ENCODE data around the gene LETM1. TPM values are rescaled to one million over a fixed set of nuclear protein-coding genes. Genes with fewer than 3 reads are reported as not detected.

LETM1 gene
- total RNA-seq, 1 experiment from 2014 or later = 102 TPM

DNA sequence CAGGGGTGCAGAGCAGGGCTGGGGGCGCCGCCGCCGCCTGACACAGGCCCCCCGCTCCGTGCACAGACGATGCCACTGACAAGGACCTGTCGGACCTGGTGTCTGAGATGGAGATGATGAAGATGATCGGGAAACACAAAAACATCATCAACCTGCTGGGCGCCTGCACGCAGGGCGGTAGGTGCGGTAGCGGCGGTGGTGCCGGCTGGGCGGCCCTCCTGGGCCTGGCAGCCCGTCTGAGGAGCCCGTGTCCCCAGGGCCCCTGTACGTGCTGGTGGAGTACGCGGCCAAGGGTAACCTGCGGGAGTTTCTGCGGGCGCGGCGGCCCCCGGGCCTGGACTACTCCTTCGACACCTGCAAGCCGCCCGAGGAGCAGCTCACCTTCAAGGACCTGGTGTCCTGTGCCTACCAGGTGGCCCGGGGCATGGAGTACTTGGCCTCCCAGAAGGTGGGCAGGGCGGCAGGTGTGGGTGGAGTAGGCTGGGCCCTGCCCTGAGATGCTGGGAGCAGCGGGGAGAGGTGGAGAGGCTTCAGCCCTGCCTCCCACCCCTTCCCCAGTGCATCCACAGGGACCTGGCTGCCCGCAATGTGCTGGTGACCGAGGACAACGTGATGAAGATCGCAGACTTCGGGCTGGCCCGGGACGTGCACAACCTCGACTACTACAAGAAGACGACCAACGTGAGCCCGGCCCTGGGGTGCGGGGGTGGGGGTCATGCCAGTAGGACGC is 50.3 kb downstream of the LETM1 start:
- POLR2A ChIA-PET (ENCODE audit: low non-redundant PET) = no interaction called here
- no peak for DNase-seq (ENCODE audit: low spot score)
- Histone ChIP-seq H3K4me1 (ENCODE audit: insufficient read depth, low read length, poor library complexity, severe bottlenecking) (no peaks in the 10 kb centered on the region), H3K9me3 (ENCODE audit: low read depth, low read length, poor library complexity, severe bottlenecking) (no peaks in the 10 kb centered on the region), H3K27ac (ENCODE audit: low read depth, low read length, poor library complexity, severe bottlenecking) (no peak overlapping the region), H3K4me3 (ENCODE audit: low read depth, low read length, poor library complexity, severe bottlenecking) (no peak overlapping the region), H3K27me3 (replicated peaks; ENCODE audit: insufficient read depth, low read depth, low read length, poor library complexity) (no peaks in the 10 kb centered on the region), H3K36me3 (ENCODE audit: insufficient read depth, low read length, poor library complexity, severe bottlenecking) (no peaks in the 10 kb centered on the region)
- CTCF ChIA-PET = interaction anchor here (1.9 kb wide), 1 partner anchor 58 kb away, joined by 4 read pairs; no protein-coding TSS in a partner anchor
- TF ChIP-seq, protein P1, sequence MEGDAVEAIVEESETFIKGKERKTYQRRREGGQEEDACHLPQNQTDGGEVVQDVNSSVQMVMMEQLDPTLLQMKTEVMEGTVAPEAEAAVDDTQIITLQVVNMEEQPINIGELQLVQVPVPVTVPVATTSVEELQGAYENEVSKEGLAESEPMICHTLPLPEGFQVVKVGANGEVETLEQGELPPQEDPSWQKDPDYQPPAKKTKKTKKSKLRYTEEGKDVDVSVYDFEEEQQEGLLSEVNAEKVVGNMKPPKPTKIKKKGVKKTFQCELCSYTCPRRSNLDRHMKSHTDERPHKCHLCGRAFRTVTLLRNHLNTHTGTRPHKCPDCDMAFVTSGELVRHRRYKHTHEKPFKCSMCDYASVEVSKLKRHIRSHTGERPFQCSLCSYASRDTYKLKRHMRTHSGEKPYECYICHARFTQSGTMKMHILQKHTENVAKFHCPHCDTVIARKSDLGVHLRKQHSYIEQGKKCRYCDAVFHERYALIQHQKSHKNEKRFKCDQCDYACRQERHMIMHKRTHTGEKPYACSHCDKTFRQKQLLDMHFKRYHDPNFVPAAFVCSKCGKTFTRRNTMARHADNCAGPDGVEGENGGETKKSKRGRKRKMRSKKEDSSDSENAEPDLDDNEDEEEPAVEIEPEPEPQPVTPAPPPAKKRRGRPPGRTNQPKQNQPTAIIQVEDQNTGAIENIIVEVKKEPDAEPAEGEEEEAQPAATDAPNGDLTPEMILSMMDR (conservative IDR thresholded peaks at IDR 0.05; ENCODE audit: low read depth, low read length) = no peak
- no peak for TF ChIP-seq EZH2 (IDR thresholded peaks at IDR 0.05; ENCODE audit: borderline replicate concordance, low read depth, low read length, poor library complexity, severe bottlenecking)
- BruUV-seq (replicated peaks) = no TSS peak
- intact Hi-C loops (cut with micrococcal nuclease; ENCODE audit: unreplicated experiment) = no loop called here

- no peaks in the 10 kb centered on the region for H3K9me3 ChIP-seq (ENCODE audit: low read depth, low read length, poor library complexity, severe bottlenecking)
Measured at GRCh38 chr4:1804638-1805492, 51.1 kb downstream of the LETM1 start.

More at GRCh38 chr4:1804638-1805492, 51.1 kb downstream of the LETM1 start:
- no peaks in the 10 kb centered on the region for H3K27me3 ChIP-seq (replicated peaks; ENCODE audit: insufficient read depth, low read depth, low read length, poor library complexity)
- H3K4me1 ChIP-seq (ENCODE audit: insufficient read depth, low read length, poor library complexity, severe bottlenecking) = no peaks in the 10 kb centered on the region
- intact Hi-C loops (cut with micrococcal nuclease; ENCODE audit: unreplicated experiment) = no loop called here
- no peak for TF ChIP-seq EZH2 (IDR thresholded peaks at IDR 0.05; ENCODE audit: borderline replicate concordance, low read depth, low read length, poor library complexity, severe bottlenecking)
- TF ChIP-seq, protein P1 (conservative IDR thresholded peaks at IDR 0.05; ENCODE audit: low read depth, low read length) = no peak
- H3K36me3 ChIP-seq (ENCODE audit: insufficient read depth, low read length, poor library complexity, severe bottlenecking) = no peaks in the 10 kb centered on the region
- ChIA-PET CTCF (interaction anchor here (0.6 to 1.9 kb wide), 2 partner anchors 55 to 57 kb away, joined by 4 read pairs; no protein-coding TSS in a partner anchor), POLR2A (ENCODE audit: low non-redundant PET) (no interaction called here)
- H3K27ac ChIP-seq (ENCODE audit: low read depth, low read length, poor library complexity, severe bottlenecking) = no peak overlapping the region
- no peak overlapping the region for H3K4me3 ChIP-seq (ENCODE audit: low read depth, low read length, poor library complexity, severe bottlenecking)
- no TSS peak for BruUV-seq (replicated peaks)
- no peak for DNase-seq (ENCODE audit: low spot score)

All from A673 (cell line).